Panc1 (cell line): ENCODE data around the gene LARP4B. TPM values are rescaled to one million over a fixed set of nuclear protein-coding genes. Genes with fewer than 3 reads are reported as not detected.

Source experiments
- ATAC-seq: fragments of 200-7000 bp; cut with Tn5 transposase; 2 replicates; pipeline ENCODE4 v1.9.1; 2020; ENCODE audit warnings: mild to moderate bottlenecking, moderate library complexity
- BruUV-seq: library from RNA; stranded (reverse); fragments of 400-500 nt; replicated peaks from 2 replicates; lab custom pipeline; 2021; lab: Mats Ljungman, UMichigan
- CTCF ChIA-PET: fragments of 300-600 bp; sonication (Branson Sonifier 250); formaldehyde crosslinking; loops from one replicate; lab custom pipeline; 2022; ENCODE audit warnings: antibody characterized with exemption; lab: Charles Lee
- POLR2A ChIA-PET: fragments of 300-600 bp; sonication (Branson Sonifier 250); formaldehyde crosslinking; loops from one replicate; lab custom pipeline; 2022; ENCODE audit warnings: antibody characterized with exemption; lab: Charles Lee
- DNase-seq: peaks from one replicate; pipeline ENCODE4 v3.0.0-alpha.2; 2010; ENCODE audit warnings: low read depth, low spot score
- H3K27ac ChIP-seq: 2 replicates; pipeline ENCODE4 v1.5.1; 2011; ENCODE audit warnings: mild to moderate bottlenecking, low read length, inconsistent platforms
- H3K27me3 ChIP-seq: fragments of 200-500 bp; sonication (Bioruptor generic); 2 replicates; pipeline ENCODE4 v1.6.0; 2014; ENCODE audit warnings: low read length, inconsistent platforms; ENCODE audit not compliant: control insufficient read depth, insufficient read depth
- H3K36me3 ChIP-seq: fragments of 200-500 bp; sonication (Bioruptor generic); 2 replicates; pipeline ENCODE4 v1.5.1; 2014; ENCODE audit warnings: inconsistent platforms, mild to moderate bottlenecking, low read length, moderate library complexity; ENCODE audit not compliant: control insufficient read depth, insufficient read depth
- H3K4me1 ChIP-seq: 2 replicates; pipeline ENCODE4 v1.5.1; 2011; ENCODE audit warnings: inconsistent platforms, mild to moderate bottlenecking, low read length, moderate library complexity; ENCODE audit not compliant: control insufficient read depth, insufficient read depth
- H3K4me3 ChIP-seq, 2 experiments: 2 replicates each; pipeline ENCODE4 v1.5.1; 2011 to 2012; ENCODE audit warnings: low read depth in 2 of 2, low read length in 2 of 2, mild to moderate bottlenecking in 2 of 2, inconsistent platforms in 1 of 2, moderate library complexity in 1 of 2
- H3K9me3 ChIP-seq: fragments of 200-500 bp; sonication (Bioruptor generic); 2 replicates; pipeline ENCODE4 v1.5.1; 2014; ENCODE audit warnings: low read depth, mild to moderate bottlenecking, inconsistent platforms, low read length, moderate library complexity; ENCODE audit not compliant: control insufficient read depth, insufficient read depth
- CTCF ChIP-seq: fragments of 450-650 bp; IDR thresholded peaks from 2 replicates; pipeline ENCODE4 v1.5.1; 2017; ENCODE audit warnings: mild to moderate bottlenecking
- POLR2AphosphoS5 ChIP-seq: IDR thresholded peaks from 2 replicates; pipeline ENCODE4 v1.6.1; 2012; ENCODE audit warnings: mild to moderate bottlenecking, low read depth, low read length, moderate library complexity
- REST ChIP-seq, 2 experiments: IDR thresholded peaks; 2 replicates each; pipeline ENCODE4 v1.6.1; 2011 to 2012; ENCODE audit warnings: low read depth in 2 of 2, control low read depth in 1 of 2, low read length in 1 of 2, mild to moderate bottlenecking in 1 of 2, moderate library complexity in 1 of 2; ENCODE audit not compliant: insufficient read depth in 1 of 2
- SIN3A ChIP-seq: IDR thresholded peaks from 2 replicates; pipeline ENCODE4 v1.6.1; 2012; ENCODE audit warnings: low read depth, mild to moderate bottlenecking, low read length, moderate library complexity, borderline replicate concordance; ENCODE audit not compliant: insufficient read depth
- TCF7L2 ChIP-seq: IDR thresholded peaks from 2 replicates; pipeline ENCODE4 v1.6.1; 2011; ENCODE audit warnings: mild to moderate bottlenecking, low read depth, low read length, inconsistent platforms
- in situ Hi-C: cut with HindIII; loops from 2 replicates; pipeline ENCODE4 v1.10.0; 2016; ENCODE audit warnings: low sequenced_read_pairs, low pct_unique_long_range_greater_than_20kb
- intact Hi-C: fragments of 100-400 bp; cut with micrococcal nuclease; formaldehyde crosslinking; loops from one replicate; pipeline ENCODE4 v1.10.0; 2022; ENCODE audit not compliant: unreplicated experiment
- total RNA-seq: library from RNA; stranded (reverse); gene quantifications from one replicate; pipeline ENCODE4 v1.2.1, GENCODE V29; 2021; ENCODE audit not compliant: unreplicated experiment

LARP4B gene
- total RNA-seq, 1 experiment from 2014 or later, result 87.0 TPM

- Histone ChIP-seq H3K36me3 (no peaks in the 10 kb centered on the region), H3K4me1 (no peaks in the 10 kb centered on the region), H3K27ac (no peak overlapping the region), H3K27me3 (no peaks in the 10 kb centered on the region), H3K4me3 (no peak overlapping the region), H3K9me3 (no peaks in the 10 kb centered on the region)
- no peak for DNase-seq
- ChIA-PET POLR2A (no interaction called here), CTCF (no interaction called here)
- no peak for TF ChIP-seq SIN3A
- no peak; the same call in 1 of the 2 replicates for ATAC-seq
- in situ Hi-C loops, result no loop called here
- BruUV-seq, result no TSS peak
- intact Hi-C loops, result no loop called here
Observed at GRCh38 chr10:964321-964987, 32.9 kb upstream of the LARP4B start.

GRCh38 chr10:963655-964054 is 32.1 kb upstream of the LARP4B start:
- intact Hi-C loops, result no loop called here
- H3K36me3 ChIP-seq, result no peaks in the 10 kb centered on the region
- no peaks in the 10 kb centered on the region for H3K4me1 ChIP-seq
- H3K27me3 ChIP-seq, result no peaks in the 10 kb centered on the region
- H3K27ac ChIP-seq, result no peak overlapping the region
- ATAC-seq (no peak), DNase-seq (no peak)
- CTCF ChIA-PET, result no interaction called here
- H3K4me3 ChIP-seq, result no peak overlapping the region
- in situ Hi-C loops, result no loop called here
- no peak for TF ChIP-seq TCF7L2
- TF ChIP-seq POLR2AphosphoS5, result no peak
- TF ChIP-seq CTCF, result no peak
- no peak for TF ChIP-seq REST (IDR thresholded peaks at IDR 0.05; ENCODE audit: insufficient read depth in 1 of 2, low read depth in 2 of 2, low read length in 1 of 2)
- TF ChIP-seq SIN3A, result no peak
- no TSS peak for BruUV-seq
- POLR2A ChIA-PET, result no interaction called here
- H3K9me3 ChIP-seq, result no peaks in the 10 kb centered on the region

GRCh38 chr10:963186-963585 is 31.7 kb upstream of the LARP4B start:
- no peaks in the 10 kb centered on the region for H3K9me3 ChIP-seq
- no peaks in the 10 kb centered on the region for H3K27me3 ChIP-seq
- TF ChIP-seq REST (IDR thresholded peaks at IDR 0.05; ENCODE audit: insufficient read depth in 1 of 2, low read depth in 2 of 2, low read length in 1 of 2) (no peak), POLR2AphosphoS5 (no peak), SIN3A (no peak), CTCF (no peak), TCF7L2 (no peak)
- H3K4me3 ChIP-seq, result no peak overlapping the region
- CTCF ChIA-PET, result no interaction called here
- intact Hi-C loops, result no loop called here
- POLR2A ChIA-PET, result no interaction called here
- no peaks in the 10 kb centered on the region for H3K4me1 ChIP-seq
- ATAC-seq (no peak), DNase-seq (no peak)
- in situ Hi-C loops, result no loop called here
- no peak overlapping the region for H3K27ac ChIP-seq
- H3K36me3 ChIP-seq, result no peaks in the 10 kb centered on the region
- no TSS peak for BruUV-seq
